HG03175 (cell line): ENCODE measurements around the gene EPYC.

Source experiments
- ATAC-seq: cut with Tn5 transposase; IDR thresholded peaks from one replicate; pipeline ENCODE4 v1.9.1; 2021; ENCODE audit warnings: mild to moderate bottlenecking, moderate library complexity; ENCODE audit not compliant: unreplicated experiment

The EPYC gene

DNA sequence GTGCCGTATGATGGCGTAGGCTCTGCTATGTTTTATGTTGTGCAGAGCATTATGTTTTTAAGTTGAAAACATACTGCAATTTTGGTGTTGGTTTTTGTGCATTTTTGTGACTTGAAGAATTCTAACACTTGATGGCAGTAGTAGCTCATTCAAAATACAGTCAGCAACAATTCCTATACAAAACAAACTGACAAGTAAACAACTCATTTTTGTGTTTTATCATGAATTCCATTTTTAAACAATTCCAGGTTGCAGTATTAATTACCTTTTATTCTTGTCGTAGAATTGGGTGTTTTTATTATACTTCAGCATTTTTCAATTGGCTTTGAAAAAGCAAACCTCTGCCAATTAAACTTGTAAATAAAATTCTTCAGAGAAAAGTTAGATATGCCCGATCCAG, 45.7 kb downstream of the EPYC start:
- no peak for ATAC-seq

GRCh38 chr12:90958347-90958746, 46.4 kb downstream of the EPYC start:
- ATAC-seq = no peak

- no peak for ATAC-seq
These were observed 49.9 kb downstream of the EPYC start, which contains the start of gene CCER1 for GRCh38 chr12:90954921-90955320. Gene CCER1 (minus strand): TSS chr12:90955176. CDS start chr12:90954742, 434 bp downstream.

DNA sequence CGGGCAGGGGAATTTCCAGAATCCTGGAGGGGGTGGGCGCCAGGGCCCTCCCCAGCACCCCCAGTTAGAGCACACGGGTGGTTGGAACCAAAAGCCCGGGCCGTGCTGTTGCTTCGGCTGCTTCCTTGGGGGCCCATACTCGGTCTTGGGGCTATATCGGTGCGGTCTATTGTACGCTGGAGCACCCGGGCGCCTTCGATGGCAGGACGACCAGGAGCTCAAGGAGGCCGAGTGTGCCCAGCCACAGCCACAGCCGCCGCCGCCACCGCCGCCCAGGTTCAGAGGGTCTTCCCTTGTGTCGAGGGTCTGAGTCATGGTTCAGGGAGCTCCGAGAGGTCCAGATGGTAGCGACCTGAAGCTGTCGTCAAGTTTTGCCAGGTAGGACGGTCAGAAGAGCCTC, 50.3 kb downstream of the EPYC start:
- ATAC-seq = no peak

DNA sequence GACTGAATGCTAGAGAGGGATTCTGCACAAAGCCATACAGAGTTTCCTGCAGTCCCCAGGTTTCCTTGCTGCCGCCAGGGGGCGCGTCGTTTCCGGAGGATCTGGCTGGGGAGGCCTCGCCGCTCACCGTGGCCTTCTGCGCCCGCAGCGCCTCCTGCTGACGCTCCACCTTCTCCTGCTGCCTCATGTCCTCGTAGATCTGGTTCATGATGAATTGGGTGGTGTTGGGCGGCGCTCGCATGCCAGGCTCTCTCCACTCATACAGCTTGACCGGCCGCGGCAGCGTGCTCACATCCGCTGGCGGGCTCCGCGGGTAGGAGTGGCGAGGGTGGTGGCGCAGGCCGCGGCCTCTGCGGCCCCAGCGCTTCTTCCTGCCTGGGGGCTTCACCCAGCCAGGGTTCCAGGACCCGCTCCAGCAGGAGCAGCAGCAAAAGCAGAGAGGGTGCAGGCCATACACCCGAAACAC, 50.8 kb downstream of the EPYC start:
- ATAC-seq = no peak

DNA sequence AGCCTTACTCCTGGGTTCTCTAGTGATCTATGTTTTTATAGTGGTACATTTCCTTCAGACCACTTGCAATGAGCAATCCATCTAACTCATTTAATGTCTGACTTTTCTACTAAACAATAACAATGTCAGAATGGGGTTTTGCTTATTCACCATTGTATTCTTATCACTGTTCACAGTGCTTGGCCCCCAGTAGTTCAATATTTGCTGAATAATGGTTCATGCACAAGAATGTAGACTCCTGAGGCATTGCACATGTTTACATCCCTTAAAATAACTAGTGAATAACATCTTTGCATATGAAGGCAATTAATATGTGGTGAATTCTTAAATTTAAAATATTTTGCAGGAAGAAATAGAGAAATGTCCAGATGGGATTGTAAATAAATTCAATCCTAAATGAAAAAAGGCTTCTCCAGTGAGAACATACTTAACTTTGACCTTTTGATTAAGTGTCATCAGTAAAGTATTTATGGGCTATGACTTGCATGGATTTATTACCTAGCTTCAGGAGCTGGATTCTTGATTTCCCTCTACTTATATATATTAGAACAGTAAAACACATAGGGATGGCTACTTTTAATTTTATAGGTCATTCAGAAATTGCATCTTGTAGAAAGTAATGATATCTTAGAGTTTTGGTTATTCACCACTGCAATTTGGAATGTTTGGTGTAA, 53.2 kb downstream of the EPYC start:
- ATAC-seq = no peak

DNA sequence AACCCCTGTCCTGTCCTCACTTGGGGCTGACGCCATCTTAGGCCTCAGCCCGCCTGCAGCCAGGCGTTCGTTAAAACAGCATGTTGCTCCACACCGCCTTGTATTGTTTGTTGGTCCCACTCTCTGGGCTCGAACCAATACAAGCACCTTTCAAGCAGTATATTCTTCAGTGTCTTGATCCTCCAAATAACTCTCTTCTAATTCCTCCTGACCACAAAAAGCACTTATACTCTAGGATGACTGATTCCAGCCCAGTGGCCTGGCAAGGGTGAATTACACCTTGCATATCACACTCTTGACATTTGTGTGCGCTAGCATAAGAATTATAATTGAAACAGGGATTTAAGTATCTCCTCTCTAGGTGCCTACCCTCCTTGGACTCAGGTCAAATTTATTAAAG, 56.9 kb downstream of the EPYC start:
- no peak for ATAC-seq

- ATAC-seq = peak; percentile 67
These were observed 59.6 kb downstream of the EPYC start for GRCh38 chr12:90945070-90945649.

GRCh38 chr12:90943255-90943654, 61.5 kb downstream of the EPYC start:
- no peak for ATAC-seq

DNA sequence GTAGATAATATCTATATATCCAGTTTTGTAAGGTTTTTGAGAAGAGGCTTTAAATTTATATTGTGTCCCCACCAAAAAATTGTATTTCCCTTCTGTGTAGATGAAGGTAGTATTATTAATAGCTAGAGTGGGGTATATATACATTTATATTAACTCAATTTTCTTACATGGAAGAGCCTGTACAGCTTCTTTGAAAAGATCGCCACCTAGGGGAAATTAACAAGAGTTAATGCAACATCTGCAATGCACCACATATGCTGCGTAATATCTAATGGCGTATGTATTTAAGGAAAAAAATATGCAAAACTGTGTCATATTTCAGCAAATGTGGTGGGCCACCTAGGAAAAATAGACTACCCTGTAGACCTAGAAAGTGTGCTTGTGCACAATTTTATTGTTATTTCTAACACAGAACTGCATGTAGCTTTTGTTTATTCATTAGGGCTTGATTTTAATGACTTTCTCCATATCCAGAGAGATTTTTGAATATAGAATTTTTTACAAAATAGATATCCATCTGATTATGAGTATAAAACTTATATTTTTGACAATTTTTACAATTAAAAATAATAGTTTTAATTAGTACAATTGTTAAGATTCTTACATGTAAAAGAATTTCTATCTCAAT, 63.8 kb downstream of the EPYC start:
- peak; percentile 76 for ATAC-seq

DNA sequence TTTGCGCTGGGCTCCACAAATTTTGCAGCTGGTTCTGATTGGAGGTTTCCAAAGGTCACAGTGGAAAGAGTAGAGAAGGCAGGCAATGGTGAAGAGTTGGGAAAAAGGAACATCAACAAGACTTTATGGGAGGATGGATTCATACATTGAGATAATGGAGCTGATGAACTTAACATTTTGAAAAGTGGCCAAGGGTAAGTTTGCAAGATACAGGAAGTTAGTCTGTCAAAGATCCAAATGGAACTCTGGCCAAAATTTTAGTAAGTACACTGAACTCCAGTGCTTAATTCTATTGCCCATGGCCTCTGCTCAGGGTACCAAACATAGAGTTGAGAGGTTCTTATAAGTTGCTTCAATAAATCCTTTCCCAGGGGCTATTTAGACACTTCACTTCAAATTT, 65.4 kb downstream of the EPYC start:
- no peak for ATAC-seq

DNA sequence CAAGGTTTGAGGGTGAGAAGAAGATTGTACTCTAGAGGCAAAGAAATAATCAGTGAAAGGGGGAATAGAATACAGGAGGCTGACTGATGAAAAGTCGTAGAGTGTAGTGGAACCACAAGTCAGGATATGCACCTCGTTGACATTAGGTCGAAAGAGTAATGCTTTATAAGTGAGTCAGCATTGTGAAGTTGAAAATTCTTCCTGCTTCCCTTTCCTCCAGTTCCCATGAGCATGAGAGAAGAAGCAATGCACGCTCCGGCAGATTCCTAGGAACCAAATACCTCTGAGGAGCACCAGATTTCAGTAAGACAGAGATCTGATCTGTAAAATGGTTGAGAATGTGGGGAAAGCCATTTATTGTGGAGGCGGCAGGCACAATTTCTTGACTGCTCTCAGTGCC, 66.3 kb downstream of the EPYC start:
- ATAC-seq = no peak

- ATAC-seq = no peak
These were observed 67.1 kb downstream of the EPYC start for GRCh38 chr12:90937651-90938050.

- ATAC-seq = no peak
These were observed 68.4 kb downstream of the EPYC start for GRCh38 chr12:90936230-90937005.

DNA sequence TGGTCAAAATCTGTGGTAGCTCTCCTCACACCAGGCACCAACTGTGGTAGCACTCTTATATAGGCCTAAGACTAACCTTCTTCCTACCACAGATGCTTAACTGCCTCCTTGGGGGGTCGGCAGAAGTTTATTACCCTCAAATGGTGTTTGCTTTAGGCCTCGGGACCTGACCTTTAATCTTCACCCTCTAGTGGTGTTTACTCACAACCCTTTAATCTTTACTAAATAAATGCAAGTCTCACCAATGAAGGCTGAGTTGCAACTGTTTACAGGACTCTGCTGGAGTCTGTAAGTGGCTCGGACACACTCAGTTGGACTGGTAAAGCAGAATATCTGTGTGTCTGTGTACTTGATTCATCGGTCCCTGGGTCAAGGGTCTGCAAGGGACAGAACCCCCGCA, 79.2 kb downstream of the EPYC start:
- no peak for ATAC-seq

DNA sequence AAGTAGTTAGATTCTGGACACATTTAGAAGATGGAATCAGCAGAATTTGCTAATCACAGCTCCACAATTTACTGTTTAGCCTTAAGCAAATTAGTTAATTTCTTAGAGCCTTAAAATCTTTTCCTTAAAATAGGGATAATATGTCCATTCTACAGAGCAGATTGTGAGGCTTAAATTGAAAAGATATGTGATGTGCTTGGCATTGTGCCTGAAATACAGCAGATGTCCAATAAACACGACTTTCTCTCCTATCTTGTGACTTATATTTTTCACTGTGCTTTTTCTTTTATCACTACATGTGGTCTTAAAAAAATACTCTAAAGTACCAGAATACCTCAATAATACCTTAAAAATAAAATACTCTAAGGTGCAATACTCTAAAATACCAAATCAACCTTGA, 80.4 kb downstream of the EPYC start:
- no peak for ATAC-seq

GRCh38 chr12:90922145-90922627, 82.6 kb downstream of the EPYC start:
- no peak for ATAC-seq

DNA sequence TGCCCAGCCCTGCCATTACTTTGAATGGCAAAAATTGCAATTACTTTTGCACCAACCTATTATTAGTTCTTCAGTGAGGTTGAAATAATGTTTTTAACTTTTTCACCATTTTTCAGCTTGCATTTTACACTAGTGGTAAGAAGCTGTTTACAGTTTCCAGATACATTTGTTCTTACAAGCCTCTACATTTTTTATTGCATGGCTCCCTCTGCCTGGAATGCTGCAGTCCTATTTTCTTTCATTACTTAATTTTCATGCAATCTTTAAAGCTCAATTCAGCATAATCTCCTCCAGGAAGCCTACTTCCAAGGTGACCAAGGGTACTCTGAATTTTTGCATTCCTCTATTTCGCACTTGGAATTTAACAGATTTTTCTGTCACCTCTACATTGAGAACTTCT, 83.2 kb downstream of the EPYC start:
- no peak for ATAC-seq

- no peak for ATAC-seq
These were observed 84.5 kb downstream of the EPYC start for GRCh38 chr12:90920222-90920621.

DNA sequence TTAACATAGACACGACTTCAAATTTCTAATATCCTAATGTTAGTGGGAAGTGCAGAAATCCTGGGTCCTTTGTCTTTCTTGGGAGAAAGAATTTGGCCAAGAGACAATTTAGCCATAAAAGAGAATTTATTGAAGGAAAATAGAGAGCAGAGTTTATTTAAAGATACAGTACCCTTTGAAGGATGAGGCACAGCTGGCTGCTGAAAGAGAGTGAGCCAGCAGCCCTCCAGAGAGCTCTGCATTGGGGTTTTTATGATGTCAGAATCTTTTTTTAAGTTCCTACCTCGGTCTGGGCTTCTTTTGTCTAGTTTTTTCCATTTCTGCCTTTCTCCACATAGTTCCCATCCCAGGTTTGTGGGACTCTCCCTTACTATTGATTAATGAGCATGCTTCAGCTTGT, 87.3 kb downstream of the EPYC start:
- ATAC-seq = no peak

- no peak for ATAC-seq
These were observed 88.3 kb downstream of the EPYC start for GRCh38 chr12:90916516-90916915.
